HL-60 (cell line): Measurements from ENCODE around the gene PSMA5.

Experiments
- DNase-seq, 2 experiments: peaks; one replicate each; pipeline ENCODE4 v3.0.0-alpha.2; 2010 to 2020; ENCODE audit warnings: low read depth in 1 of 2, low spot score in 1 of 2
- H3K27ac ChIP-seq: fragments of 250-450 bp; sonication (Bioruptor Pico); replicated peaks from 2 replicates; pipeline ENCODE4 v1.5.1; 2020; ENCODE audit warnings: mild to moderate bottlenecking, moderate library complexity
- H3K27me3 ChIP-seq: fragments of 250-450 bp; sonication (Bioruptor Pico); 2 replicates; pipeline ENCODE4 v1.5.1; 2021; ENCODE audit warnings: mild to moderate bottlenecking, moderate library complexity; ENCODE audit not compliant: insufficient read depth, poor library complexity, severe bottlenecking
- H3K4me3 ChIP-seq: replicated peaks from 2 replicates; pipeline ENCODE4 v1.5.1; 2011; ENCODE audit warnings: mild to moderate bottlenecking, control low read depth, low read length; ENCODE audit not compliant: insufficient read depth
- CTCF ChIP-seq: IDR thresholded peaks from one replicate; pipeline ENCODE4 v1.5.1; 2011; ENCODE audit warnings: low read length, control low read depth, inconsistent platforms; ENCODE audit not compliant: insufficient read depth
- GABPA ChIP-seq: IDR thresholded peaks from 2 replicates; pipeline ENCODE4 v1.6.1; 2012; ENCODE audit warnings: low read depth
- POLR2AphosphoS5 ChIP-seq: IDR thresholded peaks from 2 replicates; pipeline ENCODE4 v1.6.1; 2012; ENCODE audit warnings: low read depth
- REST ChIP-seq: IDR thresholded peaks from 2 replicates; pipeline ENCODE4 v1.6.1; 2012; ENCODE audit warnings: low read depth; ENCODE audit not compliant: insufficient replicate concordance
- SPI1 ChIP-seq: IDR thresholded peaks from 2 replicates; pipeline ENCODE4 v1.6.1; 2012; ENCODE audit warnings: low read depth, mild to moderate bottlenecking, borderline replicate concordance

PSMA5 gene

GRCh38 chr1:109356505-109356904 lies 69.7 kb downstream of the PSMA5 start:
- no peak for DNase-seq
- Histone ChIP-seq H3K27ac (no peak overlapping the region), H3K27me3 (no peaks in the 10 kb centered on the region), H3K4me3 (no peak overlapping the region)
- TF ChIP-seq REST (no peak), GABPA (no peak), POLR2AphosphoS5 (no peak), CTCF (no peak), SPI1 (no peak)

GRCh38 chr1:109354929-109355328 lies 71.3 kb downstream of the PSMA5 start:
- DNase-seq, result no peak
- no peak overlapping the region for H3K27ac ChIP-seq
- no peak overlapping the region for H3K4me3 ChIP-seq
- no peaks in the 10 kb centered on the region for H3K27me3 ChIP-seq
- no peak for TF ChIP-seq CTCF
- TF ChIP-seq SPI1, result no peak
- no peak for TF ChIP-seq GABPA
- TF ChIP-seq POLR2AphosphoS5, result no peak
- TF ChIP-seq REST, result no peak

- H3K4me3 ChIP-seq, result no peak overlapping the region
- no peak for DNase-seq
- no peaks in the 10 kb centered on the region for H3K27me3 ChIP-seq
- no peak for TF ChIP-seq POLR2AphosphoS5
- no peak for TF ChIP-seq GABPA
- TF ChIP-seq SPI1, result no peak
- no peak for TF ChIP-seq CTCF
- TF ChIP-seq REST, result no peak
- H3K27ac ChIP-seq, result no peak overlapping the region
Observed at GRCh38 chr1:109351457-109351856, 74.8 kb downstream of the PSMA5 start.
